Measurements from ENCODE around the gene PLA2G2D.
"Not testable (repeated sequence)": the region's sequence is repeated elsewhere in the genome, so short reads cannot be mapped to it uniquely, and the experiment has no call there.

PLA2G2D gene

GRCh38 chr1:20137055-20137454, 17.7 kb upstream of the PLA2G2D start:
- no peak overlapping the region for H3K56ac ChIP-seq (ENCODE audit: low read length)
- H3K4me1 ChIP-seq (ENCODE audit: control insufficient read depth, low read depth, low read length) = no peaks in the 10 kb centered on the region
- no peak overlapping the region for H3K4ac ChIP-seq (ENCODE audit: low read depth, low read length)
- no peak overlapping the region for H3K4me2 ChIP-seq (ENCODE audit: low read length)
- no CpG with 5 or more reads among the region's 4 CpGs for WGBS (ENCODE audit: extremely low coverage, insufficient coverage, low lambda C conversion rate)
- no peak overlapping the region for H3K9ac ChIP-seq (ENCODE audit: low read length)
- no peaks in the 10 kb centered on the region for H3K36me3 ChIP-seq (ENCODE audit: control insufficient read depth, insufficient read depth, low read length)
- no peak overlapping the region for H3K27ac ChIP-seq (ENCODE audit: low read depth, low read length)
- no peaks in the 10 kb centered on the region for H3K27me3 ChIP-seq (ENCODE audit: insufficient read depth, low read length, poor library complexity)
- H4K8ac ChIP-seq (ENCODE audit: low read depth, low read length) = no peak overlapping the region
- no peak overlapping the region for H3K18ac ChIP-seq (ENCODE audit: low read length)
- no peak overlapping the region for H3K4me3 ChIP-seq (ENCODE audit: low read length)
- DNase-seq = no peak
- no peak overlapping the region for H4K5ac ChIP-seq (ENCODE audit: low read length)
- no peaks in the 10 kb centered on the region for H3K79me2 ChIP-seq (ENCODE audit: control insufficient read depth, insufficient read depth, low read length)
- no peak overlapping the region for H2AK5ac ChIP-seq (ENCODE audit: low read length)
- H3K23ac ChIP-seq (ENCODE audit: low read length) = no peak overlapping the region
- no peaks in the 10 kb centered on the region for H3K79me1 ChIP-seq (ENCODE audit: low read length)
- H2BK15ac ChIP-seq (replicated peaks; ENCODE audit: low read depth) = no peak overlapping the region
- no peak overlapping the region for H2BK120ac ChIP-seq (ENCODE audit: low read depth, low read length)
- H2BK5ac ChIP-seq (ENCODE audit: low read length) = no peak overlapping the region

GRCh38 chr1:20136249-20136648, 16.9 kb upstream of the PLA2G2D start:
- no peaks in the 10 kb centered on the region for H3K79me2 ChIP-seq (ENCODE audit: control insufficient read depth, insufficient read depth, low read length)
- H2BK15ac ChIP-seq (replicated peaks; ENCODE audit: low read depth) = no peak overlapping the region
- H3K9ac ChIP-seq (ENCODE audit: low read length) = no peak overlapping the region
- H3K27me3 ChIP-seq (ENCODE audit: insufficient read depth, low read length, poor library complexity) = no peaks in the 10 kb centered on the region
- H3K23ac ChIP-seq (ENCODE audit: low read length) = no peak overlapping the region
- no peaks in the 10 kb centered on the region for H3K4me1 ChIP-seq (ENCODE audit: control insufficient read depth, low read depth, low read length)
- H3K36me3 ChIP-seq (ENCODE audit: control insufficient read depth, insufficient read depth, low read length) = no peaks in the 10 kb centered on the region
- H3K56ac ChIP-seq (ENCODE audit: low read length) = no peak overlapping the region
- no peak overlapping the region for H2BK120ac ChIP-seq (ENCODE audit: low read depth, low read length)
- H3K4ac ChIP-seq (ENCODE audit: low read depth, low read length) = no peak overlapping the region
- no peak overlapping the region for H3K27ac ChIP-seq (ENCODE audit: low read depth, low read length)
- no peak overlapping the region for H2AK5ac ChIP-seq (ENCODE audit: low read length)
- H3K4me2 ChIP-seq (ENCODE audit: low read length) = no peak overlapping the region
- WGBS (ENCODE audit: extremely low coverage, insufficient coverage, low lambda C conversion rate) = no CpG with 5 or more reads among the region's 3 CpGs
- H2BK5ac ChIP-seq (ENCODE audit: low read length) = no peak overlapping the region
- no peak overlapping the region for H4K5ac ChIP-seq (ENCODE audit: low read length)
- no peaks in the 10 kb centered on the region for H3K79me1 ChIP-seq (ENCODE audit: low read length)
- no peak overlapping the region for H3K18ac ChIP-seq (ENCODE audit: low read length)
- no peak for DNase-seq
- no peak overlapping the region for H3K4me3 ChIP-seq (ENCODE audit: low read length)
- no peak overlapping the region for H4K8ac ChIP-seq (ENCODE audit: low read depth, low read length)

- WGBS (ENCODE audit: extremely low coverage, insufficient coverage, low lambda C conversion rate) = no CpG with 5 or more reads among the region's 3 CpGs
- H2BK15ac ChIP-seq (replicated peaks; ENCODE audit: low read depth) = no peak overlapping the region
- no peak for DNase-seq
Measured at GRCh38 chr1:20134995-20135394, 15.7 kb upstream of the PLA2G2D start.

GRCh38 chr1:20130518-20130917, 11.2 kb upstream of the PLA2G2D start:
- no CpG with 5 or more reads among the region's 3 CpGs for WGBS (ENCODE audit: extremely low coverage, insufficient coverage, low lambda C conversion rate)
- not testable (repeated sequence) for H3K79me1 ChIP-seq (ENCODE audit: low read length); H3K18ac ChIP-seq (ENCODE audit: low read length)

More at GRCh38 chr1:20134995-20135394, 15.7 kb upstream of the PLA2G2D start:
- no peak overlapping the region for H2BK5ac ChIP-seq (ENCODE audit: low read length)
- H3K23ac ChIP-seq (ENCODE audit: low read length) = no peak overlapping the region
- no peak overlapping the region for H3K4me3 ChIP-seq (ENCODE audit: low read length)
- no peak overlapping the region for H3K56ac ChIP-seq (ENCODE audit: low read length)
- H3K18ac ChIP-seq (ENCODE audit: low read length) = no peak overlapping the region
- H3K4me1 ChIP-seq (ENCODE audit: control insufficient read depth, low read depth, low read length) = no peaks in the 10 kb centered on the region
- H3K79me2 ChIP-seq (ENCODE audit: control insufficient read depth, insufficient read depth, low read length) = no peaks in the 10 kb centered on the region
- H3K79me1 ChIP-seq (ENCODE audit: low read length) = no peaks in the 10 kb centered on the region
- no peak overlapping the region for H3K4me2 ChIP-seq (ENCODE audit: low read length)
- no peaks in the 10 kb centered on the region for H3K27me3 ChIP-seq (ENCODE audit: insufficient read depth, low read length, poor library complexity)
- no peaks in the 10 kb centered on the region for H3K36me3 ChIP-seq (ENCODE audit: control insufficient read depth, insufficient read depth, low read length)
- H3K27ac ChIP-seq (ENCODE audit: low read depth, low read length) = no peak overlapping the region
- no peak overlapping the region for H2AK5ac ChIP-seq (ENCODE audit: low read length)
- H4K8ac ChIP-seq (ENCODE audit: low read depth, low read length) = no peak overlapping the region
- H3K4ac ChIP-seq (ENCODE audit: low read depth, low read length) = no peak overlapping the region
- H3K9ac ChIP-seq (ENCODE audit: low read length) = no peak overlapping the region
- H4K5ac ChIP-seq (ENCODE audit: low read length) = no peak overlapping the region
- no peak overlapping the region for H2BK120ac ChIP-seq (ENCODE audit: low read depth, low read length)

GRCh38 chr1:20126806-20127440, 7.6 kb upstream of the PLA2G2D start:
- H3K56ac ChIP-seq (ENCODE audit: low read length) = no peak overlapping the region
- no peak overlapping the region for H4K8ac ChIP-seq (ENCODE audit: low read depth, low read length)
- H3K23ac ChIP-seq (ENCODE audit: low read length) = no peak overlapping the region
- WGBS (ENCODE audit: extremely low coverage, insufficient coverage, low lambda C conversion rate) = no CpG with 5 or more reads among the region's 10 CpGs
- H3K4me2 ChIP-seq (ENCODE audit: low read length) = no peak overlapping the region
- H3K27ac ChIP-seq (ENCODE audit: low read depth, low read length) = no peak overlapping the region
- H2BK120ac ChIP-seq (ENCODE audit: low read depth, low read length) = no peak overlapping the region
- H3K79me1 ChIP-seq (ENCODE audit: low read length) = no peaks in the 10 kb centered on the region
- H2AK5ac ChIP-seq (ENCODE audit: low read length) = no peak overlapping the region
- H3K18ac ChIP-seq (ENCODE audit: low read length) = no peak overlapping the region
- no peaks in the 10 kb centered on the region for H3K36me3 ChIP-seq (ENCODE audit: control insufficient read depth, insufficient read depth, low read length)
- no peak overlapping the region for H2BK5ac ChIP-seq (ENCODE audit: low read length)
- no peak overlapping the region for H3K9ac ChIP-seq (ENCODE audit: low read length)
- no peak overlapping the region for H2BK15ac ChIP-seq (replicated peaks; ENCODE audit: low read depth)
- H3K4me1 ChIP-seq (ENCODE audit: control insufficient read depth, low read depth, low read length) = no peaks in the 10 kb centered on the region
- DNase-seq = no peak
- no peak overlapping the region for H4K5ac ChIP-seq (ENCODE audit: low read length)
- H3K27me3 ChIP-seq (ENCODE audit: insufficient read depth, low read length, poor library complexity) = no peaks in the 10 kb centered on the region
- no peak overlapping the region for H3K4me3 ChIP-seq (ENCODE audit: low read length)
- H3K4ac ChIP-seq (ENCODE audit: low read depth, low read length) = no peak overlapping the region
- H3K79me2 ChIP-seq (ENCODE audit: control insufficient read depth, insufficient read depth, low read length) = no peaks in the 10 kb centered on the region

More at GRCh38 chr1:20130518-20130917, 11.2 kb upstream of the PLA2G2D start:
- not testable (repeated sequence) for H4K8ac ChIP-seq (ENCODE audit: low read depth, low read length); H3K4ac ChIP-seq (ENCODE audit: low read depth, low read length); H2BK120ac ChIP-seq (ENCODE audit: low read depth, low read length); H3K79me2 ChIP-seq (ENCODE audit: control insufficient read depth, insufficient read depth, low read length); H3K4me3 ChIP-seq (ENCODE audit: low read length); H4K5ac ChIP-seq (ENCODE audit: low read length); H3K56ac ChIP-seq (ENCODE audit: low read length); H2AK5ac ChIP-seq (ENCODE audit: low read length); H3K27ac ChIP-seq (ENCODE audit: low read depth, low read length); H3K27me3 ChIP-seq (ENCODE audit: insufficient read depth, low read length, poor library complexity); DNase-seq; H3K23ac ChIP-seq (ENCODE audit: low read length); H2BK15ac ChIP-seq (replicated peaks; ENCODE audit: low read depth); H3K4me2 ChIP-seq (ENCODE audit: low read length); H2BK5ac ChIP-seq (ENCODE audit: low read length); H3K9ac ChIP-seq (ENCODE audit: low read length); H3K36me3 ChIP-seq (ENCODE audit: control insufficient read depth, insufficient read depth, low read length); H3K4me1 ChIP-seq (ENCODE audit: control insufficient read depth, low read depth, low read length)
